H9 (cell line): ENCODE results near the gene MIEF1. TPM values are rescaled to one million over a fixed set of nuclear protein-coding genes. Genes with fewer than 3 reads are reported as not detected.

Experiments used
- DNase-seq: peaks from one replicate; pipeline ENCODE4 v3.0.0-alpha.2; 2017
- H2AFZ ChIP-seq: one replicate; pipeline ENCODE4 v1.6.1; 2013; ENCODE audit warnings: mild to moderate bottlenecking, low read length, control low read depth, moderate library complexity
- H2AK5ac ChIP-seq: 2 replicates; pipeline ENCODE4 v1.6.1; 2013; ENCODE audit warnings: low read length, control low read depth, mixed read lengths; ENCODE audit not compliant: insufficient read length
- H2BK120ac ChIP-seq: one replicate; pipeline ENCODE4 v1.6.1; 2013; ENCODE audit warnings: low read depth, mild to moderate bottlenecking, low read length, control low read depth, inconsistent platforms; ENCODE audit not compliant: poor library complexity, severe bottlenecking
- H2BK12ac ChIP-seq: 2 replicates; pipeline ENCODE4 v1.6.1; 2013; ENCODE audit warnings: low read length, control low read depth, mixed read lengths, low read depth; ENCODE audit not compliant: insufficient read length
- H2BK15ac ChIP-seq: 2 replicates; pipeline ENCODE4 v1.6.1; 2013; ENCODE audit warnings: low read depth, low read length, control low read depth
- H2BK20ac ChIP-seq: one replicate; pipeline ENCODE4 v1.6.1; 2013; ENCODE audit warnings: low read depth, mild to moderate bottlenecking, low read length, control low read depth, inconsistent platforms; ENCODE audit not compliant: poor library complexity, severe bottlenecking
- H2BK5ac ChIP-seq: 2 replicates; pipeline ENCODE4 v1.6.1; 2013; ENCODE audit warnings: low read length, control low read depth, mixed read lengths; ENCODE audit not compliant: insufficient read length
- H3K14ac ChIP-seq: 2 replicates; pipeline ENCODE4 v1.6.1; 2013; ENCODE audit warnings: low read length, control low read depth; ENCODE audit not compliant: insufficient read depth
- H3K18ac ChIP-seq: 2 replicates; pipeline ENCODE4 v1.6.1; 2013; ENCODE audit warnings: low read depth, mild to moderate bottlenecking, mixed read lengths, low read length, control low read depth; ENCODE audit not compliant: insufficient read length
- H3K23ac ChIP-seq: 2 replicates; pipeline ENCODE4 v1.6.1; 2013; ENCODE audit warnings: low read length, control low read depth, mixed read lengths, low read depth; ENCODE audit not compliant: insufficient read length
- H3K23me2 ChIP-seq: 2 replicates; pipeline ENCODE4 v1.6.1; 2013; ENCODE audit warnings: low read depth, mild to moderate bottlenecking, mixed read lengths, low read length, control low read depth; ENCODE audit not compliant: insufficient read length, poor library complexity, severe bottlenecking
- H3K27ac ChIP-seq: 2 replicates; pipeline ENCODE4 v1.5.1; 2013; ENCODE audit warnings: low read length, control low read depth, mixed read lengths, low read depth; ENCODE audit not compliant: insufficient read length
- H3K27me3 ChIP-seq: 2 replicates; pipeline ENCODE4 v1.6.1; 2013; ENCODE audit warnings: low read length, control low read depth, inconsistent platforms; ENCODE audit not compliant: insufficient read depth
- H3K4ac ChIP-seq: 2 replicates; pipeline ENCODE4 v1.6.1; 2013; ENCODE audit warnings: low read depth, mild to moderate bottlenecking, control low read depth, inconsistent platforms, low read length, moderate library complexity
- H3K4me1 ChIP-seq: 2 replicates; pipeline ENCODE4 v1.6.1; 2013; ENCODE audit warnings: low read length, control low read depth, inconsistent platforms; ENCODE audit not compliant: insufficient read depth
- H3K4me2 ChIP-seq: 2 replicates; pipeline ENCODE4 v1.6.1; 2013; ENCODE audit warnings: low read length, control low read depth, mixed read lengths; ENCODE audit not compliant: insufficient read length, insufficient read depth
- H3K56ac ChIP-seq: 2 replicates; pipeline ENCODE4 v1.6.1; 2013; ENCODE audit warnings: low read depth, mild to moderate bottlenecking, mixed read lengths, low read length, control low read depth; ENCODE audit not compliant: insufficient read length
- H3K79me1 ChIP-seq: 2 replicates; pipeline ENCODE4 v1.6.1; 2013; ENCODE audit warnings: low read depth, mild to moderate bottlenecking, moderate library complexity, low read length, control low read depth, inconsistent platforms; ENCODE audit not compliant: insufficient read depth, poor library complexity, severe bottlenecking
- H3K79me2 ChIP-seq: 2 replicates; pipeline ENCODE4 v1.6.1; 2013; ENCODE audit warnings: low read length, control low read depth, inconsistent platforms; ENCODE audit not compliant: insufficient read depth
- H3K9ac ChIP-seq: 2 replicates; pipeline ENCODE4 v1.6.1; 2013; ENCODE audit warnings: low read length, control low read depth, mixed read lengths; ENCODE audit not compliant: insufficient read length; ENCODE audit errors: extremely low read depth
- H3K9me3 ChIP-seq: one replicate; pipeline ENCODE4 v1.6.1; 2013; ENCODE audit warnings: low read depth, low read length, inconsistent platforms; ENCODE audit not compliant: control insufficient read depth
- H3T11ph ChIP-seq: one replicate; pipeline ENCODE4 v1.6.1; 2013; ENCODE audit warnings: mild to moderate bottlenecking, low read length, control low read depth, inconsistent platforms
- H4K20me1 ChIP-seq: one replicate; pipeline ENCODE4 v1.6.1; 2013; ENCODE audit not compliant: control insufficient read depth, insufficient read length, insufficient read depth
- H4K5ac ChIP-seq: 2 replicates; pipeline ENCODE4 v1.6.1; 2013; ENCODE audit warnings: low read depth, mild to moderate bottlenecking, mixed read lengths, low read length, control low read depth; ENCODE audit not compliant: insufficient read length
- H4K8ac ChIP-seq: replicated peaks from 2 replicates; pipeline ENCODE4 v1.6.1; 2013; ENCODE audit warnings: low read length, control low read depth, mixed read lengths, low read depth; ENCODE audit not compliant: insufficient read length
- H4K91ac ChIP-seq: 2 replicates; pipeline ENCODE4 v1.6.1; 2013; ENCODE audit warnings: low read depth, mild to moderate bottlenecking, moderate library complexity, mixed read lengths, low read length, control low read depth; ENCODE audit not compliant: insufficient read length
- H3K27ac Mint-ChIP-seq, 3 experiments: 2 replicates in 2 of 3; 3 replicates in 1 of 3; pipeline ENCODE4 v1.8.0; 2020 to 2021; ENCODE audit warnings: mixed read lengths in 3 of 3, mild to moderate bottlenecking in 1 of 3, moderate library complexity in 1 of 3
- H3K27me3 Mint-ChIP-seq: 2 replicates; pipeline ENCODE4 v1.8.0; 2021; ENCODE audit warnings: low read depth, mild to moderate bottlenecking, moderate library complexity, mixed read lengths
- H3K36me3 Mint-ChIP-seq, 3 experiments: 2 replicates in 2 of 3; 3 replicates in 1 of 3; pipeline ENCODE4 v1.8.0; 2020 to 2021; ENCODE audit warnings: low read depth in 3 of 3, mixed read lengths in 3 of 3; ENCODE audit not compliant: insufficient read depth in 1 of 3
- H3K4me1 Mint-ChIP-seq, 2 experiments: 2 replicates each; pipeline ENCODE4 v1.8.0; 2020; ENCODE audit warnings: mixed read lengths in 2 of 2
- H3K4me3 Mint-ChIP-seq, 2 experiments: 2 replicates in 1 of 2; 3 replicates in 1 of 2; pipeline ENCODE4 v1.8.0; 2020 to 2021; ENCODE audit warnings: mild to moderate bottlenecking in 2 of 2, mixed read lengths in 2 of 2, moderate library complexity in 1 of 2
- H3K9me3 Mint-ChIP-seq, 2 experiments: 2 replicates in 1 of 2; 3 replicates in 1 of 2; pipeline ENCODE4 v1.8.0; 2020; ENCODE audit warnings: mild to moderate bottlenecking in 2 of 2, mixed read lengths in 2 of 2, moderate library complexity in 1 of 2
- CTCF ChIP-seq: fragments of 200-600 bp; sonication (generic); conservative IDR thresholded peaks from 3 replicates; pipeline ENCODE4 v1.8.0; 2021; ENCODE audit warnings: antibody characterized with exemption, mild to moderate bottlenecking
- WGBS: extraction: QIAGEN DNeasy Blood & Tissue Kit; methylation state at CpG from one replicate; pipeline ENCODE4 v1.1.7; 2013; ENCODE audit warnings: missing lambda C conversion rate, low lambda C conversion rate, mixed read lengths; ENCODE audit not compliant: insufficient read length; ENCODE audit errors: extremely low coverage; 5-methylcytosine and 5-hydroxymethylcytosine counted together
- total RNA-seq: library from RNA; stranded (reverse); gene quantifications from 2 replicates; pipeline ENCODE4 v1.2.1, GENCODE V29; 2021

Gene MIEF1
- total RNA-seq, 1 experiment from 2014 or later: 32.6 TPM

GRCh38 chr22:39529487-39529851 is 27.4 kb downstream of the MIEF1 start:
- Histone ChIP-seq H2BK12ac (no peak overlapping the region), H3K79me1 (no peaks in the 10 kb centered on the region), H4K5ac (no peak overlapping the region), H2BK5ac (no peak overlapping the region), H3K4ac (no peak overlapping the region), H3K18ac (no peak overlapping the region), H3K27me3 (no peaks in the 10 kb centered on the region), H2AK5ac (no peak overlapping the region), H3K9me3 (no peaks in the 10 kb centered on the region), H3K23me2 (peaks cover 6% of the 10 kb centered on the region), H2BK20ac (no peak overlapping the region), H4K20me1 (no peaks in the 10 kb centered on the region), H2AFZ (no peak overlapping the region), H2BK120ac (no peak overlapping the region), H2BK15ac (no peak overlapping the region), H3K23ac (no peak overlapping the region), H3K79me2 (peaks cover 2% of the 10 kb centered on the region; the same call in 1 of the 2 replicates), H3K14ac (no peak overlapping the region), H3K4me1 (peaks cover 3% of the 10 kb centered on the region; the same call in 1 of the 2 replicates), H3T11ph (no peak overlapping the region), H3K4me2 (no peak overlapping the region), H4K8ac (no peak overlapping the region), H4K91ac (no peak overlapping the region), H3K56ac (no peak overlapping the region), H3K27ac (no peak overlapping the region), H3K9ac (no peak overlapping the region)
- no peaks in the 10 kb centered on the region; a peak in 2 of 5 replicates for H3K9me3 Mint-ChIP-seq
- H3K36me3 Mint-ChIP-seq: peaks cover 8 to 49% (median 40%) of the 10 kb centered on the region in 3 experiments
- no CpG with 5 or more reads among the region's 17 CpGs for WGBS
- H3K4me3 Mint-ChIP-seq: peak overlapping the region in 1 of 2 experiments; percentile 48; a peak in 1 of 5 replicates
- DNase-seq: no peak
- no peak overlapping the region for H3K27ac Mint-ChIP-seq
- no peaks in the 10 kb centered on the region for H3K27me3 Mint-ChIP-seq
- H3K4me1 Mint-ChIP-seq: peaks cover 42 to 53% of the 10 kb centered on the region in 2 experiments
- TF ChIP-seq CTCF: no peak; the same call in 2 of the 3 replicates
